GM20000 (cell line): Measurements from ENCODE around the gene MADCAM1.

ENCODE experiments used
- DNase-seq: peaks from one replicate; pipeline ENCODE4 v3.0.0; 2012; ENCODE audit warnings: low spot score
- TF ChIP-seq, protein P1 (sequence below): IDR thresholded peaks from 2 replicates; pipeline ENCODE4 v1.5.1; 2012; ENCODE audit warnings: mild to moderate bottlenecking, control low read depth; ENCODE audit errors: extremely low read depth, missing control alignments

Gene MADCAM1

DNA sequence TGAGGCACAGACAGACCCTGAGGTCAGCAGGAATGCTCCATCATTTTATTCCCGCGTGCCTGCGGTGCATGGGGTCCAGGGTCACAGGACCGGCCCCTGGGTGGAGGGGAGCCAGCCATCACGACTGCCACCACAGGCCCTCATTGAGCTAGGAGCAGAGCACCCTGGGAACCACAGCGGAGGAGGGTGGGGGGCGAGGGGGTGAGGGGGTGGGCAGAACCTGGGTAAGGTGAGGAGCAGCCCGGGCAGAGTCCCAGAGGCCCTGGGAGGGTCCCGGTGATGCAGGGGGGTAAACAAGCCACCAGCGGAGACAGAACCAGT lies 1.2 kb upstream of the MADCAM1 start:
- TF ChIP-seq, protein P1, sequence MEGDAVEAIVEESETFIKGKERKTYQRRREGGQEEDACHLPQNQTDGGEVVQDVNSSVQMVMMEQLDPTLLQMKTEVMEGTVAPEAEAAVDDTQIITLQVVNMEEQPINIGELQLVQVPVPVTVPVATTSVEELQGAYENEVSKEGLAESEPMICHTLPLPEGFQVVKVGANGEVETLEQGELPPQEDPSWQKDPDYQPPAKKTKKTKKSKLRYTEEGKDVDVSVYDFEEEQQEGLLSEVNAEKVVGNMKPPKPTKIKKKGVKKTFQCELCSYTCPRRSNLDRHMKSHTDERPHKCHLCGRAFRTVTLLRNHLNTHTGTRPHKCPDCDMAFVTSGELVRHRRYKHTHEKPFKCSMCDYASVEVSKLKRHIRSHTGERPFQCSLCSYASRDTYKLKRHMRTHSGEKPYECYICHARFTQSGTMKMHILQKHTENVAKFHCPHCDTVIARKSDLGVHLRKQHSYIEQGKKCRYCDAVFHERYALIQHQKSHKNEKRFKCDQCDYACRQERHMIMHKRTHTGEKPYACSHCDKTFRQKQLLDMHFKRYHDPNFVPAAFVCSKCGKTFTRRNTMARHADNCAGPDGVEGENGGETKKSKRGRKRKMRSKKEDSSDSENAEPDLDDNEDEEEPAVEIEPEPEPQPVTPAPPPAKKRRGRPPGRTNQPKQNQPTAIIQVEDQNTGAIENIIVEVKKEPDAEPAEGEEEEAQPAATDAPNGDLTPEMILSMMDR: no peak
- no peak for DNase-seq

DNA sequence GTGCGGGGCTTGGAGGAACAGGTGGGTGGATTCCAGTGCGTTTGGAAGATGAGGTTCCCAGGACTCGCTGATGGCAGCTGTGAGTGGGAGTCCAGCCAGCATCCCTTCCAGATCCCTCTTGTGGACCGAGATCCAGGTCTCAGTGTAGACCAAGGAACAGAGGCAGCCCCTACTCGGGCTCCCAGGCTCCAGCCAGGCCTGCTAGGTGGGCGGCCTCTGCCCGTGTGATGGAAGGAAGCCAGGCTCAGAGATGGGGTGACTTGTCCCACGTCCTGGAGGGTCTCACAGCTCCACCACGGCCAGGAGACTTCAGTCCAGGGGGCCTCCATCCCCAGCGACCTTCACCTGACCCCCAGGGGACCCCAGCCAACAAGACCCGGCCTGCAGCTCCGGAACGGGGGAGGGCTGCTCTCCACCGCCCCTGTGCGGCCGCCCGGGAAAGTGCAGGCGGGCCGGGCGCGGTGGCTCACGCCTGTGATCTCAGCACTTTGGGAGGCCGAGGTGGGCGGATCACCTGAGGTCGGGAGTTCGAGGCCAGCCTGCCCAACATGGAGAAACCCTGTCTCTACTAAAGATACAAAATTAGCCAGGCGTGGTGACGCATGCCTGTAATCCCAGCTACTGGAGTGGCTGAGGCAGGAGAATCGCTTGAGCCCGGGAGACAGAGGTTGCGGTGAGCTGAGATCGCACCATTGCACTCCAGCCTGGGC lies 729 bp upstream of the MADCAM1 start:
- TF ChIP-seq, protein P1: peak; percentile 68

DNA sequence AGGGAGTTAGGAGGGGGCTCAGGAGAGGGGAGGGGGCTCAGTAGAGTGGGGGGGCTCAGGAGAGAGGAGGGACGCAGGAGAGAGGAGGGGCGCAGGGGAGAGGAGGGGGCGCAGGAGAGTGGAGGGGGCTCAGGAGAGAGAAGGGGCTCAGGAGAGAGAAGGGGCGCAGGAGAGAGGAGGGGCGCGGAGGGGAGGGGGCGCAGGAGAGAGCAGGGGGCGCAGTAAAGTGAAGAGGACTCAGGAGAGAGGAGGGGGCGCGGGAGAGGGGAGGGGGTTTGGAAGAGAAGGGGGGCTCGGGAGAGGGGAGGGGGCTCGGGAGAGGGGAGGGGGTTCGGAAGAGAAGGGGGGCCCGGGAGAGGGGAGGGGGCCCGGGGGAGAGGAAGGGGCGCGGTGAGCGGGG lies 700 bp downstream of the MADCAM1 start:
- no peak for DNase-seq
- TF ChIP-seq, protein P1: no peak

More for the DNA sequence above, 729 bp upstream of the MADCAM1 start:
- DNase-seq: no peak

DNA sequence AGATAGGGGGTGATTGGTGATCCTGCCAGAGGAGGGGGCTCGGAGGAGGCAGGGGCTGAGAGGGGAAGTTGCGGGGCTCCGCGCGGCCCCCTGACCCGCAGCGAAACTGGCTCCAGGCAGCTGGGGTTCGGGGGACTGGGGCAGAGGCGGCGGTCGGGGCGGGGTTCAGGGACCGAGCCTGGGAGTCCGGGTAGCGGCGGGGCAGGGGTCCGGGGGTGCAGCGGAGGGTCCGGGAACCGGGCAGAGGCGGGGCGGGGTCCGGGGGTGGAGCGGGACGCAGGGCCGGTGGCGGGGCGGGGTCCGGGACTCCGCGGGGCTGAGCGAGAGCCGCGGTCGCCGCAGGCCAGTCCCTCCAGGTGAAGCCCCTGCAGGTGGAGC lies 1.2 kb downstream of the MADCAM1 start:
- TF ChIP-seq, protein P1: no peak
- no peak for DNase-seq

DNA sequence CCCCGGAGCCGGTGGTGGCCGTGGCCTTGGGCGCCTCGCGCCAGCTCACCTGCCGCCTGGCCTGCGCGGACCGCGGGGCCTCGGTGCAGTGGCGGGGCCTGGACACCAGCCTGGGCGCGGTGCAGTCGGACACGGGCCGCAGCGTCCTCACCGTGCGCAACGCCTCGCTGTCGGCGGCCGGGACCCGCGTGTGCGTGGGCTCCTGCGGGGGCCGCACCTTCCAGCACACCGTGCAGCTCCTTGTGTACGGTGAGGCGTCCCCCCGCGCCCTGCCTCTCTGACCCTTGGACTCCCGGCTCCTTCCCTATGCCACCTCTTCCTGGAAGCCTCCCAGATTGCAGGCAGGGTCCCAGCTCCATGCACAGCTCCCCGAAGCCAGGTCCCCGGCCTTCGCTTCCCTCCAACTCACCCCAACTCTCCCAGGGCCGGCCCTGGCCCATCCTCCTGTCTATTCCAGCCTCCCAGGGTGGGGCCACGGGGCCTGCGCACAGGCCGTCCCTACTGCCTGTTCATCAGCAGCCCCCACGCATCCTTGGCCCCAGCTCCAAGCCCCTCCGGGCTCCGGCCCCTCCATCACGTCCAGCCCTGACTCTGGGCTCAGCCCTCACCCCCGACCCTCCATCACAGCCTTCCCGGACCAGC lies 1.7 kb downstream of the MADCAM1 start:
- DNase-seq: no peak
- TF ChIP-seq, protein P1: no peak

DNA sequence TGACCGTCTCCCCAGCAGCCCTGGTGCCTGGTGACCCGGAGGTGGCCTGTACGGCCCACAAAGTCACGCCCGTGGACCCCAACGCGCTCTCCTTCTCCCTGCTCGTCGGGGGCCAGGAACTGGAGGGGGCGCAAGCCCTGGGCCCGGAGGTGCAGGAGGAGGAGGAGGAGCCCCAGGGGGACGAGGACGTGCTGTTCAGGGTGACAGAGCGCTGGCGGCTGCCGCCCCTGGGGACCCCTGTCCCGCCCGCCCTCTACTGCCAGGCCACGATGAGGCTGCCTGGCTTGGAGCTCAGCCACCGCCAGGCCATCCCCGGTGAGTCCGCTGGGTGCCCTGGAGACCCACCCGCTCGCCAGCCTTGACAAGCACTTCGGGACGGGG lies 2.2 kb downstream of the MADCAM1 start:
- DNase-seq: no peak
- TF ChIP-seq, protein P1: no peak

DNA sequence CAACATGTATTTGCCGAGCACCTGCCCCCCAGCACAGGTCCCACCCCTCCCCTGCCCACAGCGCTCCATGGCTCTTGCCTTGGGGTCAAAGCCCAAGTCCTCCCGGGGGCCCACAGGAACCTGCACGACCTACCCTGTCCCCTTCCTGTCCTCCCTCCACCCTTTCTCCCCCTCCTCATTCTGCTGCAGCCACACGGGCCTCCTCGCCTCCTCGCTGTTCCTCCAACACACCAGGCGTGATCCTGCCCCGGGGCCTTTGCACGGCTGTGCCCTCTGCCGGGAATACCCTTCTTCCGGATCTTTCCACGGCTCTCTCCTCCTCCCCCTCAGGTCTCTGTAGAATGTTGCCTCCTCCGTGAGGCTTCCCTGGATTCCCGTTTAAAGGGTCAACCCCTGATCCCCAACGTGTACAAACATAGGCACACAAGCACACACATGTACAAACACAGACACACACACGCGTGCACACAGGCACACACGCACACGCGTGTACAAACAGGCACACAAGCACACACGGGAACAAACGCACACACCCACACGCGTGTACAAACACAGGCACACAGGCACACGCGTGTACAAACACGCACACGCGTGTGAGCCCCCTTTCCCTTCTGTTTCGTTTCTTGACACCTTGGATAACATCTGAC lies 2.8 kb downstream of the MADCAM1 start:
- no peak for DNase-seq
- TF ChIP-seq, protein P1: no peak
